NCI-H1930 (cell line): Measurements from ENCODE around the gene PFAS.

Experiments
- DNase-seq, 2 experiments: peaks; one replicate each; lab custom pipeline; 2025; lab: John Stamatoyannopoulos, UW

The PFAS gene

DNA sequence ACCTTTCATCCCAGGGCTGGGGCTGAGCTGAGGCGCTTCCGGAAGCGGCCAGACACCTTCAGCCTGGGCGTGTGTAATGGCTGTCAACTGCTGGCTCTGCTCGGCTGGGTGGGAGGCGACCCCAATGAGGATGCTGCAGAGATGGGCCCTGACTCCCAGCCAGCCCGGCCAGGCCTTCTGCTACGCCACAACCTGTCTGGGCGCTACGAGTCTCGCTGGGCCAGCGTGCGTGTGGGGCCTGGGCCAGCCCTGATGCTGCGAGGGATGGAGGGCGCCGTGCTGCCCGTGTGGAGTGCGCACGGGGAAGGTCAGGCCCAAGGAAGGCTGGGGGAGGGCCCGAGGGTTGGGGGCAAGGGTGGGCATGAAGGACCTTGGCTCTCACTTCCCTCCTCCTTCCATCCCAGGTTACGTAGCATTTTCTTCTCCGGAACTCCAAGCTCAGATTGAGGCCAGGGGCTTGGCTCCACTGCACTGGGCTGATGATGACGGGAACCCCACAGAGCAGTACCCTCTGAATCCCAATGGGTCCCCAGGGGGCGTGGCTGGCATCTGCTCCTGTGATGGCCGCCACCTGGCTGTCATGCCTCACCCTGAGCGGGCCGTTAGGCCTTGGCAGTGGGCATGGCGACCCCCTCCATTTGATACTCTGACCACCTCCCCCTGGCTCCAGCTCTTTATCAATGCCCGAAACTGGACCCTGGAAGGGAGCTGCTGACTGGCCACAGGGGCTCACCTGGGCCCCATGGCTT, 19.6 kb downstream of the PFAS start:
- DNase-seq, result no peak

DNA sequence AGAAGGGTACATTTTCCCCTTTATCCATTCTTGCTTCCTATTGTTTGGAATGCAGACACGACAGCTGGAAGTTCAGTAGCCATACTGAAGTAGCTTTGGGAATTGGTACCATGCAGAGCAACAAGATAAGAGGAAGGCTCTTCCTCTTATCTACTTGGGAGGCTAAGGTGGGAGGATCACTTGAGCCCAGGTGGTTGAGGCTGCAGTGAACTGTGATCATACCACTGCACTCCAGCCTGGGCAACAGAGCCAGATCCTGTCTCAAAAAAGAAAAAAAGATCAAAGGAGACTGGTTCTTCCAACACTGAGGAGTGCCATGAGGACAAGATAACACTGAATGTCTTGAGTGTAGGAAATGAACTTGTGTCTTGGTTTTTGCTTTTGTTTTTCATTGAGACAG, 23.3 kb downstream of the PFAS start:
- DNase-seq, result no peak

DNA sequence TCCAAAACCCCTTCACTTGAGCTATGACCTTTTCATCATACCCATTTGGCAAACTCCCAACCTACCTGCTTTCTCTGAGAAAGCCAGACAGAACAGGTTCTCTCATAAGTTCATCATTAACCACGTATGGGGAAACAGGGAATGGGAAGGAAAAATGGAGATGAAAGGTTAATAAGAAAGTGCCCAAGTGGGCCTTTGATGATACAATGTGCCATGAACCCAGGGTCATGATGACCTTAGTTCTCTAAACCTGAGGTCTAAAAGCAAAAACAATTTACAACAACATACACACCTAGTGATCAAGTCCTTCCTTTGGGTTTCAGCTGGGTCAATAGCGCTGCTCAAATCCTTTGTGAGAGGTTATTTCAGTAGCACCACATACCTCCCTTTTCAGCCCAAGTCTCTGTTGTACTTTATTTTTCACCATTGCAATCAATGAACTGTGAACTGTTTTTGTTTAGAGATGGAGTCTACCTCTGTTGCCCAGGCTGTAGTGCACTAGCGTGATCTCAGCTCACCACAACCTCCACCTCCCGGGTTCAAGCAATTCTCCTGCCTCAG, 24.9 kb downstream of the PFAS start:
- no peak for DNase-seq

DNA sequence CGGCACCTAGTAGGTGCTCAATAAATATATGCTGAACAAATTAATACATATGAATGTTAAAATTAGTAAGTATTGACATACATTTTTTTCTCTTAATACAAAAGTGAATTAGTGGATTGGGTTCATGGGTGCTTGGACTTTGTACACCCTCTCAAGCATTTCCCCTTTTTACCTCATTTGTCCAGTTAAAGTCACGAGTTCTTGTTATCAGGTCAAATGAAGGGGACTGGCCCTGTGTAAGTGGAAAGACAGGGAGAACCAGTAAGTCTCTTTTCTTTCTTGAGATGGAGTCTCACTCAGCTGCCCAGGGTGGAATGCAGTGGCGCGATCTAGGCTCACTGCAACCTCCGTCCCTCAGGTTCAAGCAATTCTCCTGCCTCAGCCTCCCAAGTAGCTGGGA, 25.7 kb downstream of the PFAS start:
- DNase-seq, result no peak

- no peak for DNase-seq
Measured at GRCh38 chr17:8275421-8276290, 26.6 kb downstream of the PFAS start.

GRCh38 chr17:8277317-8277716, 28.2 kb downstream of the PFAS start:
- no peak for DNase-seq

DNA sequence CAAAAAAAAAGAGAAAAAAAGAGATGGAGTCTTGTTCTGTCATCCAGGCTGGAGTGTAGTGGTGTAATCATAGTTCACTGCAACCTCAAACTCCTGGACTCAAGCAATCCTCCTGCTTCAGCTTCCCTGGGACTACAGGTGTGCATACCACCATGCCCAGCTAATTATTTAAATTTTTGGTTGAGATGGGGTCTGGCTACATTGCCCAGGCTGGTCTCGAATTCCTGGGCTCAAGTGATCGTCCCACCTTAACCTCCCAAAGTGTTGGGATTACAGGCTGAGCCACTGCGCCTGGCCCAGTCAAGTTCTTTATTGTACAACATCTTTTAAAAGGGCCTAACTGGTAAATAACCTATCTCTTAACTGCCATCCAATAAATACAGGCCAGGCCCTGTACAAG, 33.3 kb downstream of the PFAS start:
- DNase-seq, result no peak

GRCh38 chr17:8283356-8283755, 34.3 kb downstream of the PFAS start:
- DNase-seq, result no peak

DNA sequence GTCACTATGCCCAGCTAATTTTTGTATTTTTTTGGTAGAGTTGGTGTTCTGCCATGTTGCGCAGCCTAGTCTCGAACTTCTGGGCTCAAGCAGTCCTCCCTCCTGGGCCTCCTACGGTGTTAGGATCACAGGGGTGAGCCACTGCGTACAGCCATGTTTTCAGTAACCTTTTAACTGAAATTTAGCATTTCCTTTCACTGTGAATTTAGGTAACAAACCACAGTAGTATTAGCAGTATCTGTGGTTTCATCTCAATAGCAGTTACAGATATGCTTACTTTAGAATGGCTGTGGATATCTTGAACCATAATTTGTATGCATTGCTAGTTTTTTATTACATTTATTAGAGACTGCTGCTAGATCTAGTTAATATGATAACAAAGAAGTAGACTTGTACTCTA, 35.0 kb downstream of the PFAS start:
- no peak for DNase-seq

- no peak for DNase-seq
Measured at GRCh38 chr17:8285270-8286181, 36.4 kb downstream of the PFAS start.

DNA sequence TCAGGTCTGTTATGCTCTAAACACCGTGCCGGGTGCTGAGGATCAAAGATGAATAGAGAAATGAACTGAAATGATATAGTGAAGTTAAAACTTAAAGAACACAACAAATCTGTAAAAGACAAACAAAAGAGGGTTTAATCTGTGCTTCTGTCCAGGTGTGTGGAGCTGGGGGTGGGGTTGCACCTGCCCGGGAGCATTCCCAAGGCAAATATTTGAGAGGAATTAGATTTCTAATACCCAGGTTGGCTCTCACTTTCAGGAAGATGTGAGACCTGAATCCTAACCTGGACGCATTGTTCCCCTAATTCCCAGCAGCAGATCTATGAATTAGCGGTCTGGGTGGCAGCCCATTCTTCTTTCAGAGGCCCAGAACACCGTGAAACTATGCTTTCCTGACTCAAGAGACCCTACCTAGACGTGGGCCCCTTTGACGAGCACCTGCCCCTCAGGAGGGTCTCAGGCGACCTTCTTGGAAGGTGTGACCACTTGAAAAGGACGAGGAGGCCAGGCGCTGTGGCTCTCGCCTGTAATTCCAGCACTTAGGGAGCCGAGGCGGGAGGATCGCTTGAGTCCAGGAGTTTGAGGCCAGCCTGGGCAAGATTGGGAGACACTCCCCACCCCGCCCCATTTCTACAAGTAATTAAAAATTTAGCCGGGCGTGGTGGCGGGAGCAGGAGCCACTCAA, 38.7 kb downstream of the PFAS start:
- DNase-seq, result no peak

DNA sequence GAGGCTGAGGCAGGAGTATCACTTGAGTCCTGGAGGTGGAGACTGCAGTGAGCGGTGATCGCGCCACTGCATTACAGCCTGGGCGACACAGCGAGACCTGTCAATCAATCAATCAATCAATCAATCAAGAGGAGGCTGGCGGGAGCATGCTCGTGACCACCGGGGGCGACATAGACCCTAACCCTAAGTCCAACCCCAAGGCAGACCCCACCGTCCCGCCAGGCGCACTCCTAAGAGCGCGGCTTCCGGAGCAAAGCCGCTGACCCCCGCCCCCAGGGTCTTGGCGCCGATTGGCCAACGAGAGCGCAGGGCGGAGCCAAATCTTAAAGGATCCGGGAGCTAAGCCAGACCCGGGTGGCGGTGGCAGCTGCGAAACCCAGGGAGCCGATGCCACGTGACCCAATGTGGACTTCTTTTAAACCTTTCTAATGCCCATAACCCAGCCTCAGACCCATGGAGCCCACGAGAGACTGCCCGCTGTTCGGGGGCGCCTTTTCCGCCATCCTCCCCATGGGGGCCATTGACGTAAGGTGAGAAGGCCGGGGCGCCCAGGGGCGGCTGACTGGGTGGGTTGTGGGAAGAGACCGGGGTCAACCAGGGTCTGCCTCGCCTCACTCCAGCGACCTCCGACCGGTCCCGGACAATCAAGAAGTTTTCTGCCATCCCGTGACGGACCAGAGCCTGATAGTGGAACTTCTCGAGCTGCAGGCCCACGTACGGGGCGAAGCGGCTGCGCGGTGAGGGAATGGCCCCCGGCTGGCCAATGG, 39.4 kb downstream of the PFAS start, which contains the start of gene RANGRF:
Gene RANGRF (plus strand): TSS at position 335 of the 767 bp plus-strand sequence. CDS start 119 bp downstream, at position 454.
- peak; percentile 76 to 85 for DNase-seq

GRCh38 chr17:8289103-8289397, 40.0 kb downstream of the PFAS start:
- DNase-seq, result peak in 1 of 2 experiments; percentile 34

DNA sequence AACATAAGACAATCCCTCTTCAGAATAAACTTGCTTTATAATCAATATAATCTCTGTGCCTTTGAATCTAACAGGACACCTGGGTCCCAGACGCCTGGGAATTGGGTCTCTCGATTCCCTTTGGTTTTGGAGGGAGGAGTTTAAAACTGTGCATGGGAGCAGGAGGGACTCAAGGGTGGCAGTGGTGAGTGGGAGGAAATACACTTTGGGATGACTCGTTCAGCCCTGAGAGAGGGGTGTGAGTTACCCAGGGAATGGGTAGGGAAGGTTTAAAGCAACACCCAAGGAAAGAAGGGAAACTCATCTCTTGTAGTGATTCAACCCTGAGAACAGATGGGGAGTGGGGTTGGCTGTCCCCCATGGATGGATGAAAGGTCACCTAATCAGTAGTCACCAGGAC, 41.0 kb downstream of the PFAS start:
- DNase-seq, result no peak

DNA sequence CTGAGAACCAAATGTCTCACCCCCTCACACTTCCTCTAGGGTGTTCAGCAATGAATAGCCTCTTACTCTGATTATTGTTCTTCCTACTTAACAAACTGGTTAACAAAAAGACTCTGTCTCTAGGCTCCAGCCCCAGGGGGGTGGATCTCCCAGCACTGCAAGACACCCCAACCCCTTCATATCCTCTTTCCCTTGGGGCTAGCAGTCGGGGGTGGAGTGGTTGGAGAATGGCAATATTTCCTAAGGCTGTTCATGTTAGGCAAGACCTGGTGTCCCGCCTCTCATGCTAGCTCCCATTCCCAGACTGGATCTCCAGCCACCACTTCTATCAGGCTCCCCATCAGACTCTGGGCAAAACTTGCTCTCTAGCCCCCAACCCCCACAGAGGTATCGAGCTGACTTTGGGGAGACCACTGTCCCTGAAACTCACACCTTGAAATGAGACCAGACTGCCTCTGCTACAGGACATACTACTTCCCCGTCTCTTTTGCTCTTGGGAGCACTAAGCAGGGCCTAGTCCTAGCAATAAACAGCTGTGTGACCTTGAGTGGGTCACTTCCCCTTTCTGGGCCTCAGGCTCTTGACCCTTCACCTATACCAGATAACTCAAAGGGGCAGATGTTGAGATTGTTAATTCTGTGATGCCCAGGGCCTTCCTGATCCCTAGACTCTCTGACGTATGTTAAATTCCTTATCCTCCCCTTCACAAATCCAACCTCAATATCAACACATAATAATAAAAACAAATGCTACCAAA, 43.7 kb downstream of the PFAS start:
- DNase-seq, result no peak

GRCh38 chr17:8294361-8294760, 45.3 kb downstream of the PFAS start:
- no peak for DNase-seq

DNA sequence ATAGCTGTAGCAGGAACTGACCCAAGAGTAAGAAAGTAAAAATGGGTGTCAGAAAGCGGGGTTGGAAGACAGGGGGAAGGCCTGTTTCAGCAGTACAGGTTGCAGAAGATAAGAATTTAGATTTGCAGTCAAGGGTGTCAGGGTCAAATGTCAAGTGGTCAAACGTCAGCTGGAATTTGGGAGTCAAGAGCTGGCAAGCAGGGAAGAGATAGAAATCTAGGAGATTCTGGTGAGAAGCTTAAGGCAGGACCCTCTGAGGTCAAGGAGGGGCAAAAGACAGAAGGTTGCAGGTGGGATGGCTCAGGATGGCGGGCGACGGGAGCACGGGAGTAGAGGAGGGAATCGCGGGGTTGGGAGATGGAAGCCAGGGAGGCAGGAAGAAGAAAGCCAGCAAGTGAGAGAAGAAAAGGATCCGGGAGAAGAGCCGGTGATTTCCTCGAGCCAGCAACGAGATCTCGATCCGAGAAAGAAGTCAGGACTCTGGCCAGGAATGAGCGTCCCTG, 45.8 kb downstream of the PFAS start:
- DNase-seq, result no peak

DNA sequence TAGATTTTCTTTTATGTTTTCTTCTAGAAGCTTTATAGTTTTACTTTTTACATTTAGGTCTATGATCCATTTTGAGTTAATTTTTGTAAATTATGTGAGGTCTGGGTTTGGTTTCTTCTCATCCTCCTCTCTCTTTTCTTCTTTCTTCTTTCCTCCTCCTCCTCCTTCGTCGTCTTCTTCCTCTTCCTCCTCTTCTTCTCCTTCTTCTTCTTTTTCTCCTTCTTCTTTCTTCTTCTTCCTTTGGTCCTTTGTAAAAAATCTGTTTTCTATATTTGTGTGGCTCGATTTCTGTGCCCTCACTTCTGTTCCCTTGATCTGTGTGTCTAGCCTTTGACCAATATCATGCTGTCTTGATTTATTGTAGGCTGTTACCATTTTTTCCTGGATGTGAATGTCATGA, 51.1 kb downstream of the PFAS start:
- DNase-seq, result no peak

DNA sequence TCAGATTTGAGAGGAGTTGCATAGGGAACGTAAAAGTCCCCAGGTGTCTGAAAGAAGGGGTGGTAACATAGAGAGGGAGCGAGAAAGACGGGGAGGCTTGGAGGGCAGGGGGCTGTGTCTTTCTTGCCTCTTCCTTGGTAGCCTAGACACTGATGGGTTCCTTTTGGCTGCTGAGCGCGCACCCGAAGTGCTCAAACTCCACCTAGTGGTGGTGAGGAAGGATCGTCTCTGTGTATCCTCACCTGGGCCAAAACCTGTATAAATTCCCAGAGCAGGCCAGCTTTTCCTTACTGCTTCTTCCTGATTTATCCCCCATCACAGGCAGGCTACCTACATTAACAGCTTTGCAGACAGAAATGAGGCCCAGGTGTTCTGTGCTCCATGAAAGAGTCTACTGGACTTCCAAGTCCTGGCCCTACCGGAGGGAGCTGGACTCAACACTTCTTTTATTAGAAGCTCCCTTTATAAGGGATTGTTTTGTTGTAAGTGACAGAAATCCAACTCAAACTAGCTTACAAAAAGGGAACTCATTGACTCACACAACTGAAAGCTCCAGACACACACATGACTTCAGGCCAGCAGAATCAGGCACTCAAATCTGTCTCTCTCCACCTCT, 51.6 kb downstream of the PFAS start:
- DNase-seq, result peak; percentile 61 to 73
